ENCODE measurements around the gene SLC30A2.

The SLC30A2 gene

GRCh38 chr1:26037904-26038303, 8.0 kb downstream of the SLC30A2 start:
- no peak for DNase-seq

GRCh38 chr1:26036756-26037281, 9.1 kb downstream of the SLC30A2 start:
- no peak for DNase-seq

DNA sequence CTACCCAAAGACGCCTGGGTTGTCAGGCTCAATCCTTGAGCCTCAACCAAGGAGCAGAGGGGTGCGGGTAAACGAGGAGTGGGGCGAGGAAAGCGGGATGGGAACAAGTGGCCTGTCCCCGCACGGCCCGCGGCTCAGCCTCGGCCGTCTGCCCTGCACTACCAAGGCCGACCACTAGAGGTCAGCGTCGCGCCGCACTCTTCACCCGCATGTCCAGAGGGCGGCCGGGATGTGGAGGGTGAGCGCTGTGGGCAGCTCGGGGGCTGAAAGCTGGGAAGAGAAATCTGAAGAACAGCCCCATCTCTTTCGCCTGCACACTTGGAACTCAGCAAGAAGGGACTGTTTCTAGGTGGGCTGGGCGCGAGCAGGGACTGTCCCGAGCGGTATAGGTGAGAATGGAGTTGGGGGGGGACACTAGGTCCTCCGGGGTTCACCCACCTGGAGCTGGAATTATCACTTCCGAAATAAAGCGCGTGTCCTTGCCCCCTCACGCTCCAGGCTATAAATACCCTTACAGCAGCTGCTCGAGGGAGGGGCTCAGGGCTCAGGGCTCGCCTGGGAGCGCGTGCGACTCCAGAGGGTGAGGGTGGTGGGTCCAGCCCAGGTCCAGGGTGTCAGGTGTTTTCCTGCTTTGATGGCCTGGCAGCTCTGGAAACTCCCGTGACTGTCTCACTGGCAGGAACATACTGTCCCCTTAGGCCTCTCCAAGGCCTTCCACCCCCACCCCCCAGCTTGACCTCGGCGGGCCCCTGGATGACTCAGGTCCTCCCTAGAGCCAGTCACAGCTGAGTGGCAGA, 9.8 kb downstream of the SLC30A2 start:
- peak; percentile 85 for DNase-seq

GRCh38 chr1:26035203-26035958, 10.5 kb downstream of the SLC30A2 start:
- DNase-seq: peak; percentile 94

DNA sequence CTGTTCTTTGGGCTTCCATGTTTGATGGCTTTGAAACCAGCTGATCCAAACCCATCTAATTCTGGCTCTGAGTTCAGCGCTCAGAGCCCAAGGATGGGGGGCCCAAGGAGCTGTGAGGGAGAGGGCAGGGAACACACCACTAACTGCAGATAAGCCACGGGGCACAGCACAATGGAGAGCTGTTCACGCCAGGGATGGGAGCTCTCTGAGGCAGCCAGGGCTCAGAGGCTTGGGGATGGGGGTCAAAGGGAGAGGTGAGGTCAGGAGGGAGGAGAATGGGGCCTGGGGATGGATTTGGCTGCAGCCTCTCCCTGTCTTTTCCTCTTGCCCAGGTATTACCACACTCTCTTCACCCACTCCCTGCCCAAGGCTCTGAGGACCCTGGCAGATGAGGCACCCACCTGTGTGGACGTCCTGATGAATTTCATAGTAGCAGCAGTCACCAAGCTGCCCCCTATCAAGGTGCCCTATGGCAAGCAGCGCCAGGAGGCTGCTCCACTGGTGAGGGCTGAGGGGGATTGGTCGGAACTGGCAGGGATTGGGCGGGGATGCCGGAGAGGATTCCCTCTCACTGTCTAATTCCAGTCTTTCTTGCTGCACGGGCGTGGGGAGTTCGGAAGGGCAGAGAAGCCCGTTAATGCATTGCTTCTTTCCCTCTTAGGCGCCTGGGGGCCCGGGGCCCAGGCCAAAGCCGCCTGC, 11.3 kb downstream of the SLC30A2 start:
- DNase-seq: no peak

- peak; percentile 22 for DNase-seq
Observed at GRCh38 chr1:26032656-26033357, 13.1 kb downstream of the SLC30A2 start.

DNA sequence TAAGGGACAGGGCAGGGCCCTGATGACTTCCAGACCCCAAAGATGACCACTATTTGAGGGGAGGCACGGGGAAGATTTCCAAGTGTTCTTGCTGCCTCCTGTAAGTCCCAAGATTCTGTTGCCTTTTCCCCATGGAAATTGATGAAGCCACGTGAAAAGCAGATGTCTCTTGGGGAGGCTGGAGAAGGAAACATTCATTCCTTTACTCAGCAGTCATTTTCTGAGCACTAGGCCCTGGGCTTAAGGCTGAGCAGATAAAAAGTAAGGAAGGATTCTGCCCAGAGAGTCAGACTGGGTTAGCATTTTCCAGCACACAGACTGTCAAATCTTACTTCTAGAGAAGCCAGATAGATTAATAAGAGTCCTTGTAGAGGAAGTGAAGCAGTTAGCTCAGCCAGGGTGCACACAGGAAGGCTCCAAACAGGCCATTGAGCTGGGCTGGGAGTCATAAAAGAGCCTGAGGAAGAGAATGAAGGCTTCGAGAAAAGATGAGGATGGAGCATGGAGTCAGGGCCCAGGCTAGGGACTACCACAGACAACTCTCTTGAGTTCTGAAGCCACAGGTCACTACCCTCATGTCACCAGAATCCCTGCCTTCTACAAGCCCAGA, 14.2 kb downstream of the SLC30A2 start:
- DNase-seq: no peak

DNA sequence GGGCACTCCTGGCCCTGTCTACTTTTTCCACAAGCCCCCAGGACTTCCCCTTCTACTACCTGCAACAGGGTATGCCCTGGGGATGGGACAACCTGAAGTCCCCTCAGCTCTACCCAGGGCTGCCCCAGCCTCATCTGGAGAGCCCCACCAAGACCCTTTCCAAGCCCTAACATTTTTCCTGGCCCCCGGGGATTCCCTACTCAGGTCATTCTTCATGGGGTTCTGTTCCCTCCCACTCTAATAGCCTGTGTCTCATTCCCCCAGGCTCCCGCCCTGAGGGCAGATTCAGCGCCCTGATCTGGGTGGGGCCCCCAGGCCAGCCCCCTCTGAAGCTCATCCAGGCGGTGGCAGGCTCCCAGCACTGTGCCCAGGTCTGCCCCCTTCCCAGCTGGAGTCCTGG, 14.7 kb downstream of the SLC30A2 start:
- no peak for DNase-seq

- peak; percentile 23 for DNase-seq
Observed at GRCh38 chr1:26029864-26030481, 15.9 kb downstream of the SLC30A2 start.

DNA sequence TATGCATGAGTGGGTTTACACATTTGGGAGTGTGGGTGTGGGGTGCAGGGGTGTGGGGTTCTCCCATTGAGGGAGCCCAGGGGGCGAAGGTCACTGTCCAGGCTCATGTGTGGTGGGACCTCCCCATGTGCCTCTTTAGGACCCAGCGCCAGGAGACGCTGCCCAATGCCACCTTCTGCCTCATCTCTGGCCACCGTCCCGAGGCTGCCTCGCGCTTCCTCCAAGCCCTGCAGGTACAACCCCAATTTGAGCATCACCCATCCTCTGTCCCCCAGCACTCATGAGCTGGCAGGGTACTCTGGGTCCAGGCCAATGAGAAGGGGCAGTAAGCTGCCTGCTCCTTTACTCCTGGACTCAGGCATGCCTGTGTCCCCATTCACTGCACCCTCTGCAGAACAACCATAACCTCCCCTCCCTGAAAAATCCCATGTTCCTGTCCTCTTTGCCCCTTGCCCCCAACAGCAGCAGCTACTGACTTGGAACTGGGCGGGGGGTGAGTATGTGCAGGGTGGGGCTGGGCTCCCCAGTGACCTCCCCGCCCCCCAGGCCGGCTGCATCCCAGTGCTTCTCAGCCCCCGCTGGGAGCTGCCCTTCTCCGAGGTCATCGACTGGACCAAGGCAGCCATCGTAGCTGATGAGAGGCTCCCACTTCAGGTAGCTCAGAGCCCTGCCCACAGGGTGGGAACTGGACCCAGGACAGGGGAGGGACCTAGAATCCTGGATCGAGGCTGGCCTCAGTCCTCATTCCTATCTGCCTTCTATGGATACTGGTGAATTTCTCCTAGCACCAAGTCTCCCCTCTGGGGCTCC, 16.7 kb downstream of the SLC30A2 start:
- no peak for DNase-seq

DNA sequence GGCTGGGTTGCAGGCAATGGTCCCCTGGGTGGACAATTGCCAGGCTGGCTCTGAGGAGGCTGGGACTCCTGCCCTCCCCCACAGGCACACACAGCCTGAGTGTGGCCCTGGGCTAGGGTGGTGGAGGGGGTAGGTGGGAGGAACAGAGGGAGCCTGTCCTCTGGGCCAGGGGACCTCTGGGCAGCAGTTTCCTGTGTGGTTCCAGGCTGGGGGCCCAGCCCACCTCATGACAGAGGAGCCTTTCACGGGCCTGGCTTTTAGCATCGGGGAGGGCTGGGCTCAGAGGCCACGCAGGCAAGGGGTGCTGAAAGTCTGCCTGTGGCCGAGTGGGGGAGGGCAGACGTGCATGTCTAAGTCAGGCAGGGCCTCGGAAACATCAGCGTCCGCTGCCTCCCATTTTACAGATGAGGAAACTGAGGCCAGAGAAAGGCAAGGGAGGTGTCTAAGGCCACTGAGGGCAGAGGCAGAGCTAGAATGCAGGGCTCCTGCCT, 17.4 kb downstream of the SLC30A2 start:
- DNase-seq: no peak

DNA sequence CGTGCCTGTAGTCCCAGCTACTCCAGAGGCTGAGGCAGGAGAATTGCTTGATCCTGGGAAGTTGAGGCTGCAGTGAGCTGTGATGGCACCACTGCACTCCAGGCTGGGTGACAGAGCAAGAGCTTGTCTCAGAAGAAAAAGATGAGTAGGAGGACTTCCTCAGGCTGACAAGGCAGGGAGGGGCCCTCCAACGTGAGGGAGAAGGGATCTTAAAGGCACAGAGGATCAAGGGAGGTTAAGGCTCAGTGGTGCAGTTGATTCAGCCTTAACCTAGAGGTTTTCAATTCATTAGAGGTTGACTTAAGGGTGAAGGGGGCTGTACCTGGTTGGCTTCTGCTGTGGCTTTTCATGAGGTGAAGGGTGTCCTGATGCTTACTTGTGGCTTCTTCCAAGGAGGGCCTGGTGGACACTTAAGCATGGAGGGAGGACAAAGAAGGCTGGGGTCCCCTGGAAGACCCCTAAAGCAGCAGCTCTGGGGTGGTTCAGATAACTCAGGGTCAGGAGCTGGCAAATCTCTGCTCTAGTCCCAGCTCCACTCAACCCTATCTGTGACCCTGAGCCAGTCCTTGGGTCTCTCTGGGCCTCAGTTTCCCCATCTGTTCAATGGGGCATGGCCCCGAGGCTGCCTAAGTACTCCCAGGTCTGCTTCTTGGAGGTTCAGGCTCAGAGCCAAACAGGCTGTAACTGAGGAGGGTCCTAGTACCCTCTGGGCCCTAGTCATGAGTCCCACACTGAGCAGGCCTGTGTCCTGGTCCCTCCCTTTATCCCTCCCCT, 18.0 kb downstream of the SLC30A2 start:
- peak; percentile 73 for DNase-seq

DNA sequence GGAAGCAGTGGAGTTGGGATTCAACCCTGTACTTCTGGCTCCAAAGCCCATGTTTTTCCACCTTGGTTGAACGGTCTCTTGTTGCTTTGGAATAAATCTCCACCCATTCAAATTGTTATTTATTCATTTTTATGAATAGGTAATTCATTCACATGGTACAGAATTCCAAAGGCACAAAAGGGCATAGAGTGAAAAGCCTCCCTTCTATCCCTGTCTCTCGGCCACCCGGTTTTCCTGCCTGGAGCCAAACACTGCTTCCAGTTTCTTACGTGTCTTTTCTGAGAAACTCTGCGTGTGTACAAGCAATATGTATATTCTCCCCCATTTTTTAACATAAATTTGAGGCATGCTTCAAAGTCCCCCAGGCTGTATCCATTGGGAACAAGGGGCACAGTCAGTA, 20.4 kb downstream of the SLC30A2 start:
- no peak for DNase-seq

GRCh38 chr1:26025060-26025459, 20.9 kb downstream of the SLC30A2 start:
- DNase-seq: no peak

DNA sequence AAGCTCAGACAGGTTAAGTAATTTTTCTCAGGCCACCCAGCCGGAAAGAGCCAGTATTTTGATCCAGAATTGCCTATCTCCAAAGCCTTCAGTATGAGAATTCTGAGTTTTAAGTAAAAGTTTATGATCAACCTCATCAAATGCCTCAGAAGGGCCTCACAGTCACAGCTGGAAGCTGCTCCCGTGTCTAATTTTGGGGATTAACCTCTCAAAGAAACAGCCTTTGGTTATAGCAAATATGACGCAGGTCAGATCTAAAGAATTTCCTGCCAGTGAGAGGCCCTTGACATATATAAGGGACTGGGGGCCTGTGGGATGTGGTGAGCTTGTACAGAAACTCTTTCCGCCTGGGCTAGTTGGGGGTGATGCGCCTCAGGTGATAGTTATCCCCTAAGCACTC, 22.1 kb downstream of the SLC30A2 start:
- no peak for DNase-seq

- DNase-seq: no peak
Observed at GRCh38 chr1:26023009-26023408, 22.9 kb downstream of the SLC30A2 start.

- DNase-seq: no peak
Observed at GRCh38 chr1:26022404-26022779, 23.5 kb downstream of the SLC30A2 start.

GRCh38 chr1:26021647-26022403, 24.1 kb downstream of the SLC30A2 start, which contains the start of gene EXTL1:
Gene EXTL1, plus strand, starts transcription at chr1:26021775. Its CDS starts 872 bp downstream, at chr1:26022647.
- DNase-seq: no peak

Measured in suppressor macrophage treated with lipopolysaccharide for 4 hours (primary cell).